Measurements from ENCODE around the gene PODN. TPM values are rescaled to one million over a fixed set of nuclear protein-coding genes. Genes with fewer than 3 reads are reported as not detected.

The PODN gene
- total and polyA plus RNA-seq, 2 of the 4 experiments (the other 2 are of a cell fraction): 0.54 to 6.2 TPM

DNA sequence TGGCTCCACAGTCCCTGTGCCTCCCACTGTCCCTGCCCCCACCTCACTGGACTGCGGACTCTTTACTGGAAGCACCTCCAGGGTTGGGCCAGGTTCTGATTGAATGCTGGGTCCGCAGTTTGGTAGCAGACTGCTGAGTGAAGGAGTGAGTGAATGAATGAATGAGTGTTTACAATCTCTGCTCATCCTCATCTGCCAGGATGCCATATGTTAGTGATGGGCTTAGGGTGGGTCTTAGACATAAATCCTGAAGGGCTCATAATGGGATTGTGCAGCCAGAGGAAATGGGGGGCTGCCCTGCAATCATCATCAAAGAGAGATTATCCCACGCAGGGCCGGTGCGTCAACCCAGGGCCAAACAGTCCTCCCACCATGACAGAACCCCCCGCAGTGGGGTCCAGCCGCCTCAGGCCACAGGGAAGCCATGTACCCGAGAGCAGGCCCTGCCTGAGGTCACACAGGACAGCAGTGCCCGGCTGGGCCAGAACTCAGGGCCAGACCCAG lies 54.3 kb downstream of the PODN start:
- peak overlapping the region; percentile 87; the same call in 1 of the 2 replicates for H3K56ac ChIP-seq (ENCODE audit: extremely low read depth, insufficient read depth, low read length)
- H3K4me3 ChIP-seq (ENCODE audit: insufficient read depth, low read depth, low read length): no peak overlapping the region
- H2BK20ac ChIP-seq (ENCODE audit: low read depth, low read length): peak overlapping the region; percentile 99
- peak overlapping the region; percentile 70 to 88; a peak in 3 of 4 replicates for H4K8ac ChIP-seq (ENCODE audit: low read depth in 2 of 2, low read length in 2 of 2)
- H3K23ac ChIP-seq (ENCODE audit: low read depth, low read length): peak overlapping the region; percentile 62
- peak overlapping the region; percentile 80 for H2AK9ac ChIP-seq (replicated peaks; ENCODE audit: low read depth, low read length, poor library complexity)
- CTCF ChIA-PET: no interaction called here
- 97% methylated on average over 4 of the region's 9 CpGs; no CpG with 5 or more reads in 1 of the 2 experiments for WGBS, 2 experiments (ENCODE audit: extremely low coverage in 2 of 2, insufficient read length in 1 of 2)
- no peaks in the 10 kb centered on the region for H3K27me3 ChIP-seq (ENCODE audit: control insufficient read depth, insufficient read depth, low read length)
- ATAC-seq (ENCODE audit: low read depth) (no peak), DNase-seq (no peak)
- POLR2A ChIA-PET (ENCODE audit: unreplicated experiment): no interaction called here
- H2BK5ac ChIP-seq (ENCODE audit: low read depth, low read length, poor library complexity, severe bottlenecking): peak overlapping the region; percentile 80
- intact Hi-C loops (cut with micrococcal nuclease) (no loop called here), in situ Hi-C loops (cut with MboI; ENCODE audit: low sequenced_read_pairs) (no loop called here), dilution Hi-C loops (cut with HindIII; ENCODE audit: low sequenced_read_pairs, unreplicated experiment) (no loop called here)
- BruUV-seq (replicated peaks): no TSS peak
- peak overlapping the region; percentile 99 for H3K4ac ChIP-seq (ENCODE audit: low read depth, low read length)
- H2BK15ac ChIP-seq (ENCODE audit: low read depth, low read length): peak overlapping the region; percentile 93
- peak overlapping the region; percentile 8 for H3K18ac ChIP-seq (ENCODE audit: low read depth, low read length)
- TF ChIP-seq MXI1 (IDR thresholded peaks at IDR 0.05; ENCODE audit: borderline replicate concordance, low read depth, low read length): no peak
- TF ChIP-seq MAFK (IDR thresholded peaks at IDR 0.05; ENCODE audit: low read depth, low read length): no peak
- no peak for TF ChIP-seq CHD1 (IDR thresholded peaks at IDR 0.05; ENCODE audit: low read depth, low read length)
- TF ChIP-seq BHLHE40 (IDR thresholded peaks at IDR 0.05; ENCODE audit: low read depth, low read length): no peak
- H3K9me1 ChIP-seq (ENCODE audit: insufficient read depth, low read length): peaks cover 35% of the 10 kb centered on the region
- H4K20me1 ChIP-seq (ENCODE audit: insufficient read depth, low read length): no peaks in the 10 kb centered on the region
- peak overlapping the region; percentile 98 for H4K91ac ChIP-seq (ENCODE audit: insufficient read depth, low read depth, low read length)
- H3K9ac ChIP-seq (ENCODE audit: low read depth, low read length): peak overlapping the region; percentile 49
- peak overlapping the region; percentile 92 for H2AK5ac ChIP-seq (ENCODE audit: low read depth, low read length)
- peak overlapping the region; percentile 95 for H3K14ac ChIP-seq (replicated peaks; ENCODE audit: low read depth, low read length)
- H3K27ac ChIP-seq (ENCODE audit: insufficient read depth, low read length): peak overlapping the region; percentile 73
- no peaks in the 10 kb centered on the region for H3K79me1 ChIP-seq (ENCODE audit: low read depth in 1 of 2, low read length in 2 of 2)
- peak overlapping the region; percentile 99 for H2BK120ac ChIP-seq (ENCODE audit: low read depth, low read length)
- H4K5ac ChIP-seq (ENCODE audit: low read depth, low read length): peak overlapping the region; percentile 81
- no peaks in the 10 kb centered on the region for H3K36me3 ChIP-seq (ENCODE audit: control insufficient read depth, insufficient read depth, low read length)
- peak overlapping the region; percentile 0; the same call in 1 of the 2 replicates for H3K4me2 ChIP-seq (ENCODE audit: low read depth, low read length)
- H3K4me1 ChIP-seq (ENCODE audit: control insufficient read depth, insufficient read depth, low read length): peaks cover 19% of the 10 kb centered on the region
- H3K9me3 ChIP-seq (ENCODE audit: control insufficient read depth, insufficient read depth, low read length): peaks cover 9% of the 10 kb centered on the region
- H2AFZ ChIP-seq (replicated peaks; ENCODE audit: low read length, poor library complexity): peak overlapping the region; percentile 77
